Karpas-422 (cell line): Measurements from ENCODE around the gene SLC25A21. TPM values are rescaled to one million over a fixed set of nuclear protein-coding genes. Genes with fewer than 3 reads are reported as not detected.

ENCODE experiments used
- DNase-seq: peaks from one replicate; pipeline ENCODE4 v3.0.0-alpha.2; 2015
- H2AFZ ChIP-seq: fragments of 200-600 bp; sonication (generic); 2 replicates; pipeline ENCODE4 v1.6.1; 2014; ENCODE audit warnings: antibody characterized with exemption, low read length, mixed read lengths
- H3K27ac ChIP-seq: fragments of 200-600 bp; sonication (generic); 2 replicates; pipeline ENCODE4 v1.5.1; 2014; ENCODE audit warnings: mild to moderate bottlenecking, low read length, moderate library complexity
- H3K27me3 ChIP-seq: fragments of 200-600 bp; sonication (generic); 2 replicates; pipeline ENCODE4 v1.6.1; 2014; ENCODE audit warnings: low read length, mixed read lengths
- H3K36me3 ChIP-seq: fragments of 200-600 bp; sonication (generic); 2 replicates; pipeline ENCODE4 v1.6.1; 2014; ENCODE audit warnings: low read length, mixed read lengths; ENCODE audit not compliant: insufficient read depth
- H3K4me1 ChIP-seq: fragments of 200-600 bp; sonication (generic); 2 replicates; pipeline ENCODE4 v1.6.1; 2014; ENCODE audit warnings: mild to moderate bottlenecking, low read length, mixed read lengths
- H3K4me2 ChIP-seq: fragments of 200-600 bp; sonication (generic); 2 replicates; pipeline ENCODE4 v1.6.1; 2014; ENCODE audit warnings: low read length, low read depth, mild to moderate bottlenecking; ENCODE audit not compliant: poor library complexity, severe bottlenecking
- H3K4me3 ChIP-seq: fragments of 200-600 bp; sonication (generic); 2 replicates; pipeline ENCODE4 v1.5.1; 2014; ENCODE audit warnings: mild to moderate bottlenecking, antibody characterized with exemption, low read length, mixed read lengths
- H3K79me2 ChIP-seq: fragments of 200-600 bp; sonication (generic); 2 replicates; pipeline ENCODE4 v1.6.1; 2014; ENCODE audit warnings: mild to moderate bottlenecking, low read length, mixed read lengths
- H3K9ac ChIP-seq: fragments of 200-600 bp; sonication (generic); 2 replicates; pipeline ENCODE4 v1.6.0; 2014; ENCODE audit warnings: low read length
- H3K9me2 ChIP-seq: fragments of 200-600 bp; sonication (generic), shearing (Covaris generic); replicated peaks from 2 replicates; pipeline ENCODE4 v1.6.0; 2014; ENCODE audit warnings: mild to moderate bottlenecking, low read length, moderate library complexity; ENCODE audit not compliant: insufficient read depth
- H3K9me3 ChIP-seq: fragments of 300-700, 200-600 bp; sonication (generic); 2 replicates; pipeline ENCODE4 v1.6.1; 2014; ENCODE audit warnings: low read length, mixed read lengths
- H4K20me1 ChIP-seq: fragments of 200-600 bp; sonication (generic); 2 replicates; pipeline ENCODE4 v1.6.1; 2014; ENCODE audit warnings: mild to moderate bottlenecking, antibody characterized with exemption, low read length, low read depth; ENCODE audit not compliant: insufficient read depth
- total RNA-seq: library from RNA; depleted of rRNA; stranded (reverse); fragments of >200 nt; shearing (Covaris generic); gene quantifications from 2 replicates; pipeline ENCODE4 v1.2.3, GENCODE V29; 2014; ENCODE audit warnings: low replicate concordance

Gene SLC25A21
- total RNA-seq, 1 experiment from 2014 or later, result 1.5 TPM

DNA sequence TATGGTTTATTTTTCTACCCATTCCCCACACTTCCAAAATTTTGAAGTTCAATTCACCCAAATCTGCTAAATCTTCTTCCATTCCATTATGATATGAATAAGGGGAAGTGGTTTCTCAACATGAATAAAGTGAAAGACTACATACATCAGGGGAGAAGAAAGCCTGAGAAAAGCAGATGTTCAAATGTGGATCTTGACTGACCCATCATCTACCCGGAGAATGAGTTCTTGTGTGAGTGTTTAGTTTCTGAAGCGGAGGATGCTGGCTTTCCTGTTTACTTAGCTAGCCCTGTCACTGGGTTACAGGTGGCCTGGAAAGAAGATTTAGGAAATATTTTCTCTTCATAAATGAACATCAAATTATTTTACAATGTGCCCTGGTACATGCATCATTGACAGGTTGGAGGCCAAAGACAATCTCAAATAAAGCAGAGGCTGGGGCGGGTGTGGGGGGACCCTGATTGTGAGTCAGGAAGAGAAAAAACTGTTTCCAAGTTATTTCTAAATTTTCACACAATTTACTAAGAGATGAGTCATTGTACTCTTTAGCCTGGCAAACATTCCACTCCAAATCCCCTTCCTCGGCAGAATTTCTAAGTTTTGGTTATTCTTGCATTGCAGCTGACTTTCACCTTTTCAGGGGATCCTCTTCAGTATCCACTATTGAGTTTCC, 135.6 kb downstream of the SLC25A21 start:
- H3K9ac ChIP-seq, result no peak overlapping the region
- H3K4me3 ChIP-seq, result no peak overlapping the region
- H3K27ac ChIP-seq, result no peak overlapping the region
- H3K36me3 ChIP-seq, result no peaks in the 10 kb centered on the region
- no peak overlapping the region for H2AFZ ChIP-seq
- H4K20me1 ChIP-seq, result no peaks in the 10 kb centered on the region
- no peak overlapping the region for H3K4me2 ChIP-seq
- H3K9me2 ChIP-seq, result no peaks in the 10 kb centered on the region
- H3K9me3 ChIP-seq, result no peaks in the 10 kb centered on the region
- H3K4me1 ChIP-seq, result no peaks in the 10 kb centered on the region
- H3K79me2 ChIP-seq, result no peaks in the 10 kb centered on the region
- DNase-seq, result no peak
- no peaks in the 10 kb centered on the region for H3K27me3 ChIP-seq

DNA sequence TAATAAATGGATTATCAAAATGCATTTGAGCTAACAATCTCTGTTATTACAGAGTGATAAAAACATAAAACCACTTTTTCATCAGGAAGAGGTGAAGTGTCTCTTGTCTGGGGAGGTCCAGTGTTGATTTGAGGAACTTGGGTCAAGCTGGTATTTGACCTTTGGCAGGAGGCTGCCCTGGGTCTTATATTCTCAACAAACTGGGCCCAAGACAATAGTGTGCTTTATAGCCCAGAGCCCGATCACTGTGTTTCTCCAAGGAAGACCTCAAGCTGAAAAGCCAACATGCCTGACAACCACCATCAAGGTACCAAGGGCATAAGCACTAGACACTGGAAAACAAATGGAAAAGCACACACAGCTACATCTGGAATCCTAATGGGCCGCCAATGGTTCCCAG, 137.0 kb downstream of the SLC25A21 start:
- Histone ChIP-seq H3K9me3 (no peaks in the 10 kb centered on the region), H3K9ac (no peak overlapping the region), H3K36me3 (no peaks in the 10 kb centered on the region), H3K79me2 (no peaks in the 10 kb centered on the region), H4K20me1 (no peaks in the 10 kb centered on the region), H3K9me2 (no peaks in the 10 kb centered on the region), H2AFZ (no peak overlapping the region), H3K4me2 (no peak overlapping the region), H3K27ac (no peak overlapping the region), H3K27me3 (no peaks in the 10 kb centered on the region), H3K4me1 (no peaks in the 10 kb centered on the region), H3K4me3 (no peak overlapping the region)
- no peak for DNase-seq

DNA sequence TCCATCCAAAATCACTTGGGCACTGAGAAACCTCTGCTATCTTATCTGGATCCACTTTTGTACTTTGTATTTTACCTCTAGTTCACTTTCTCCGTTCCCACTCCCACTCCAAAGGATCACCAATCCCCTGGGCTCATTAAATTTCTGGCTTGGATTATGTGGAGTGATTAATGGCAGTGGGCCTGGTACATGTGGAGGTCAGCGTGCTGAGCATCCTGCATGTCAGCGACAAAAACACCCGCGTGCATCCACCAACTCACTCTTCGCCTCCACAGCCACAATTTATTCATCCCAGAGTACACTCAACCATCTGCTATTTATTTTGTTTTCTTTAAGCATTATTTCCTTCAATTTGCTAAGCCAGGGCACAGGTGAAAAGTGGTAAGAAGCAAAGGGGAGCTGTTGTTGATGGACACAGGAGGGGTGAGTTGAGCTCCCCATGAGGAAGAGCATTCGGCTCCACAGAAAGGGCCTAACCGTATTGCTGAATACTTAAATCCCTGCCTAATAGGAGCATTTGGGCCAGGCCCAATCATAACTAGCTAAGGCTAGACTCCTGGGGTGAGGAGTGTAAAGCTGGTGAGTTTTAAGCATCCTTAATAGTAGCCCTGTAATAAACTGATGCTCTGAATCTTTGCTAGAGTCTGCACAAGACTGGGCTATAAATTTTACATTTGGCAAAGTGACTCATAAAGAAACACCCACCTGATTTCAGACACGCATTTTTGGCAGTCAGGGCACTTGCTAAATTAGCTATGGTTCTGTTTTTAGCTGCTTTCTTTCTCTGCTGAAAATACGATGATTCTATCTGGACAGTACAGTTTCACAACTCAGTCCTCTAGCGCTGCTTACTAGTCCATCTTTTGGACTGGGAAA, 137.8 kb downstream of the SLC25A21 start:
- Histone ChIP-seq H3K4me1 (no peaks in the 10 kb centered on the region), H4K20me1 (no peaks in the 10 kb centered on the region), H3K36me3 (no peaks in the 10 kb centered on the region), H3K4me2 (no peak overlapping the region), H3K27me3 (no peaks in the 10 kb centered on the region), H3K9me2 (no peaks in the 10 kb centered on the region), H2AFZ (no peak overlapping the region), H3K27ac (no peak overlapping the region), H3K9me3 (no peaks in the 10 kb centered on the region), H3K9ac (no peak overlapping the region), H3K79me2 (no peaks in the 10 kb centered on the region), H3K4me3 (no peak overlapping the region)
- no peak for DNase-seq

DNA sequence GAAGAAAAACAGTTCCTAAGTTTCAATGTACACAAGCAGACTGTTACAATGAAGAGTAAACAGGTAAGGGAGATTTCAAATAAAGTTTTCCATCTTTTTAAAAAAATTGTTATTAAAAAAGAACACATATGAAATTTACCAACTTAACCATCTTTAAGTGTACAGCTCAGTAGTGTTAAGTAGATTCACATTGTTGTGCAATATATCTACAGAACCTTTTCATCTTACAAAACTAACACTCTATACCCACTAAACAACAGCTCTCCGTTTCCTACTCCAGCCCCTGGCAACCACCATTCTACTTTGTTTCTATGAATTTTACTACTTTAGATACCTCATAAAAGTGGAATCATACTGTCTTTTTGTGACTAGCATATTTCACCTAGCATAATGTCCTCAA, 139.5 kb downstream of the SLC25A21 start:
- H3K4me2 ChIP-seq, result no peak overlapping the region
- no peaks in the 10 kb centered on the region for H3K79me2 ChIP-seq
- no peak overlapping the region for H2AFZ ChIP-seq
- H3K27me3 ChIP-seq, result no peaks in the 10 kb centered on the region
- no peaks in the 10 kb centered on the region for H3K9me3 ChIP-seq
- DNase-seq, result no peak
- H3K36me3 ChIP-seq, result no peaks in the 10 kb centered on the region
- H3K9ac ChIP-seq, result no peak overlapping the region
- H3K27ac ChIP-seq, result no peak overlapping the region
- H3K4me1 ChIP-seq, result no peaks in the 10 kb centered on the region
- H3K4me3 ChIP-seq, result no peak overlapping the region
- no peaks in the 10 kb centered on the region for H4K20me1 ChIP-seq
- H3K9me2 ChIP-seq, result no peaks in the 10 kb centered on the region

DNA sequence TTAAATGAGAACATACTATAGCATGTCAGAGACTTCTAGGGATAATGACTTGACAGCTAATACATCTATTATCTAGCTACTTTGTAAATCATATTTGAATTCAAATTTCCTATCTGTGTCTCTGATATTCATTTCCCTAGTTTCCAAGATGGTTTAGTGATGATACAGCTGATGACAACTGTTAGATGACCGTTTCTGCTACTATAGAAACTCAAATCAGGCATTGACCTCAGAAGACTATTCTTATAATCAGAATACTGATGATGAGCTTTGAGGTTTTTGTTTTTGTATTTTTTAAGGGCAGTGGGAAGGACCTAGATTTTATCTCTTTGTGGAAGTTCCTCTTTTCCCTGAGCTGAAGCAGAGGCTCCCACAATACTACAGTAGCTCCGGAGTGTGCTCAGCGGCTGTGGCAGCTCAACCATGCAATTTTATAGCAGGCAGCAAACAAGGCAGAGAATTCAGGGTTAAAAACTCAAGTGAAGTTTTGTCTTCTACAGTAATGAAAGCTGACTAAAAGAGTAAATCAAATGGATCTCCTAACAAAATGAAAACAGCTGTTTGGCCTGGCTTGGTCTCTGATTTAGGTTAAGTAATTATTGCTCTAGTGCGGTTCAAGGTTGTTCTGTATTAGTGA, 145.1 kb downstream of the SLC25A21 start:
- no peaks in the 10 kb centered on the region for H3K36me3 ChIP-seq
- H3K4me3 ChIP-seq, result no peak overlapping the region
- H3K27ac ChIP-seq, result no peak overlapping the region
- H3K4me1 ChIP-seq, result peaks cover 7% of the 10 kb centered on the region
- no peak for DNase-seq
- H3K27me3 ChIP-seq, result no peaks in the 10 kb centered on the region
- H3K9me2 ChIP-seq, result no peaks in the 10 kb centered on the region
- no peaks in the 10 kb centered on the region for H3K9me3 ChIP-seq
- H4K20me1 ChIP-seq, result no peaks in the 10 kb centered on the region
- H2AFZ ChIP-seq, result no peak overlapping the region
- H3K4me2 ChIP-seq, result no peak overlapping the region
- H3K79me2 ChIP-seq, result no peaks in the 10 kb centered on the region
- H3K9ac ChIP-seq, result no peak overlapping the region

DNA sequence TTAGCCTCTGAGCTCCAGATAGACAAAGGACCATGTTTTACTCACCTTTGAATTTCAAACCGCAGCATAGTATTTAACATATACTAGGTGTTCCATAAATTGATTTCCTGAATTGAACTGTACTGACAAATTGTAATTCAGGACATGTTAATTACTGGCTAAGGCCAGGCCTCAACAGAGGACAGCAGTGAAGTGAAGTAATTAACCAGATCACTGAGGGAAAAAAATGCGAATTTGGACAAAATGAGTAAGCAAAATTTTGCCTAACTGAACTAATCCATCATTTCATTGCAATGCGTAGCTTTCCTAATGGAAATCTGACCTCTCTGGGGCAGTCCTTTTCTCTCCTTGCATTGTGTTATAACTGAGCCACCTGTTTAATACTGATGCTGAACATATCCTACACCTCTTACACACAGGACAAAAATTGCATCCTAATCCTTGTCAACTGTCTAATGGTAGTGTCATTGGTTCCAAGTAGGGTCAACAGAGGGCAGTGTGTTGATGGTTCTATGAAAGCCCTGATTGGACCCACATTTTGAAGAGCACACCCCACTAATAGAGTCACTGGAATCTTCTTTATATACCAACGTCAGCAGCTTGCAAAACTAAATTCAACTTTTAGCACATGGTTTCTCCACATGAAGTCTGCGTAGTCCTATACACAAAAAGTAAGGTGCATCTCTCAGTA, 148.4 kb downstream of the SLC25A21 start:
- no peaks in the 10 kb centered on the region for H3K79me2 ChIP-seq
- no peak overlapping the region for H3K4me3 ChIP-seq
- H3K4me2 ChIP-seq, result no peak overlapping the region
- H3K27me3 ChIP-seq, result no peaks in the 10 kb centered on the region
- peaks cover 30% of the 10 kb centered on the region for H3K4me1 ChIP-seq
- peak; percentile 73 for DNase-seq
- no peak overlapping the region for H2AFZ ChIP-seq
- no peaks in the 10 kb centered on the region for H4K20me1 ChIP-seq
- H3K9me2 ChIP-seq, result no peaks in the 10 kb centered on the region
- H3K27ac ChIP-seq, result no peak overlapping the region
- H3K9ac ChIP-seq, result no peak overlapping the region
- no peaks in the 10 kb centered on the region for H3K9me3 ChIP-seq
- H3K36me3 ChIP-seq, result no peaks in the 10 kb centered on the region

DNA sequence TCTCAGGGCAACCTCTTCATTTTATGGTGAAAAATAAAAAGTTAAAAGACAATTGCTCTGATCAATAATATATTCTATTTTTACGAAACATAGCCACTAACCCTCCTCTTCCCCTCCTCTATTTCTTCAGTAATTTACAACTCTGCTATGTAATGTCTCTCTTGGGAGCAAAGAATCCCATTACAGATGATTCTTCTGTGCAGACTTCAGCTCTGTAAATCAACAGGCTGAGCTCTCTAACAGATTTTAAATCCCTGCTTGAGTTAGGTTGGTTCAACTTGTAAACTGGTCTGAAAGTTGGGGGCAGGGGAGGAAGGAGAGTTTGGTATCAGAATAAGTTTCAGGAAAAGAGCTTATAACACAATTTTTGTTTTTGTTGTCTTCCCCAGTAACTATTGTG, 151.0 kb downstream of the SLC25A21 start:
- Histone ChIP-seq H3K79me2 (no peaks in the 10 kb centered on the region), H3K4me3 (no peak overlapping the region), H3K36me3 (no peaks in the 10 kb centered on the region), H3K27me3 (no peaks in the 10 kb centered on the region), H3K9ac (no peak overlapping the region), H3K9me3 (no peaks in the 10 kb centered on the region), H2AFZ (no peak overlapping the region), H4K20me1 (no peaks in the 10 kb centered on the region), H3K27ac (no peak overlapping the region), H3K4me1 (peaks cover 23% of the 10 kb centered on the region), H3K9me2 (no peaks in the 10 kb centered on the region), H3K4me2 (peak overlapping the region; percentile 0)
- DNase-seq, result no peak

DNA sequence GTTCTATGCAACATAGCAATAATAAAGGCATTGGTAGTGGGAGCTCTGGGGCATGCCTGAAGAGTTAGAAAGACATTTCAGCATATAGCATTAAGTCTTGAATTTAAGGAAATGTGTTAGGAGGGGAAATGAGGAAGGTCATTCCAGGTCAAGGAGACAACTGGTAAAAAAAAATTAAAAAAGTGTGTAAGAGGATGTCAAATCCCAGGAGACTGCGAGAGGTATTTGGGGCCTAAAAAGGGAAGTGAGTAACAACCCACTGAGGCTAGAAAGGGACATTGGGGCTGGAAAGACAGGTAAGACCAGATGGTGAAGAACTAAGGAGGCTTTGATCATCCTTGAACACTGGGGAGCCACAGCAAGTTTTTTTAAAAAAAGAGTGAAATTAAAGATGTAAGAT, 152.9 kb downstream of the SLC25A21 start:
- no peaks in the 10 kb centered on the region for H3K79me2 ChIP-seq
- peak overlapping the region; percentile 15 for H3K4me2 ChIP-seq
- H3K9me2 ChIP-seq, result no peaks in the 10 kb centered on the region
- H3K9ac ChIP-seq, result no peak overlapping the region
- H3K27ac ChIP-seq, result no peak overlapping the region
- H3K4me3 ChIP-seq, result no peak overlapping the region
- no peaks in the 10 kb centered on the region for H4K20me1 ChIP-seq
- peaks cover 23% of the 10 kb centered on the region for H3K4me1 ChIP-seq
- no peaks in the 10 kb centered on the region for H3K9me3 ChIP-seq
- no peaks in the 10 kb centered on the region for H3K36me3 ChIP-seq
- DNase-seq, result peak; percentile 85
- no peaks in the 10 kb centered on the region for H3K27me3 ChIP-seq
- H2AFZ ChIP-seq, result no peak overlapping the region
